Endothelial cell of umbilical vein (primary cell): ENCODE measurements around the gene ZNF384. TPM values are rescaled to one million over a fixed set of nuclear protein-coding genes. Genes with fewer than 3 reads are reported as not detected.

Experiments
- BruUV-seq: library from RNA; stranded (reverse); fragments of 400-500 nt; replicated peaks from 2 replicates; lab custom pipeline; 2021; lab: Mats Ljungman, UMichigan
- CTCF ChIA-PET: fragments of 300-600, 350-600 bp; sonication (Branson Sonifier 250); formaldehyde crosslinking; loops from one replicate; lab custom pipeline; 2021; ENCODE audit warnings: antibody characterized with exemption, inconsistent platforms; lab: Charles Lee
- POLR2A ChIA-PET: fragments of 300-600, 350-600 bp; sonication (Branson Sonifier 250); formaldehyde crosslinking; loops from one replicate; lab custom pipeline; 2021; ENCODE audit warnings: antibody characterized with exemption, inconsistent platforms; lab: Charles Lee
- DNase-seq: peaks from one replicate; pipeline ENCODE4 v3.0.0-alpha.2; 2011; ENCODE audit warnings: low read depth, low spot score
- FAIRE-seq: peaks from 2 replicates; lab custom pipeline; 2011; peaks lifted over from hg19 to GRCh38; lab: Jason Lieb, UNC
- H2AFZ ChIP-seq: 2 replicates; pipeline ENCODE4 v1.6.0; 2012; ENCODE audit warnings: low read depth, low read length, control low read depth, inconsistent platforms
- H3K27ac ChIP-seq: 2 replicates; pipeline ENCODE4 v1.5.1; 2011; ENCODE audit warnings: low read depth, mild to moderate bottlenecking, control low read depth, low read length, moderate library complexity; ENCODE audit not compliant: insufficient read depth
- H3K27me3 ChIP-seq, 2 experiments: 2 replicates each; pipeline versions ENCODE4 v1.6.0 to v1.6.1; 2011; ENCODE audit warnings: low read length in 2 of 2, mixed read lengths in 1 of 2; ENCODE audit not compliant: control insufficient read depth in 2 of 2, insufficient read depth in 2 of 2
- H3K36me3 ChIP-seq, 2 experiments: 2 replicates in 1 of 2; 3 replicates in 1 of 2; pipeline ENCODE4 v1.5.1; 2011; ENCODE audit warnings: low read length in 2 of 2, mild to moderate bottlenecking in 1 of 2, moderate library complexity in 1 of 2; ENCODE audit not compliant: control insufficient read depth in 2 of 2, insufficient read depth in 2 of 2; ENCODE audit errors: extremely low read depth in 1 of 2
- H3K4me1 ChIP-seq: 3 replicates; pipeline ENCODE4 v1.5.1; 2011; ENCODE audit warnings: mild to moderate bottlenecking, low read length; ENCODE audit not compliant: control insufficient read depth, insufficient read depth; ENCODE audit errors: extremely low read depth
- H3K4me2 ChIP-seq: 2 replicates; pipeline ENCODE4 v1.6.1; 2011; ENCODE audit warnings: low read length, control low read depth, mixed read lengths; ENCODE audit not compliant: insufficient read depth
- H3K4me3 ChIP-seq, 3 experiments: fragments of 200-600 bp in 1 of 3; sonication (generic), shearing (Covaris generic) in 1 of 3; replicated peaks in 1 of 3; 2 replicates each; pipeline ENCODE4 v1.5.1; 2011 to 2016; ENCODE audit warnings: control low read depth in 3 of 3, low read length in 3 of 3, mild to moderate bottlenecking in 2 of 3, inconsistent platforms in 1 of 3, low read depth in 1 of 3, moderate library complexity in 1 of 3; ENCODE audit not compliant: insufficient read depth in 1 of 3
- H3K79me2 ChIP-seq: 2 replicates; pipeline ENCODE4 v1.6.0; 2012; ENCODE audit warnings: low read length, inconsistent platforms; ENCODE audit not compliant: control insufficient read depth, insufficient read depth
- H3K9ac ChIP-seq: replicated peaks from 2 replicates; pipeline ENCODE3; 2011; ENCODE audit warnings: low read length, control low read depth; ENCODE audit not compliant: insufficient read depth; ENCODE audit errors: extremely low read depth
- H3K9me1 ChIP-seq: replicated peaks from 3 replicates; pipeline ENCODE4 v1.6.0; 2011; ENCODE audit warnings: mild to moderate bottlenecking, low read length; ENCODE audit not compliant: control insufficient read depth, insufficient read depth; ENCODE audit errors: extremely low read depth
- H3K9me3 ChIP-seq: replicated peaks from 2 replicates; pipeline ENCODE4 v1.5.1; 2012; ENCODE audit warnings: low read length, inconsistent platforms; ENCODE audit not compliant: control insufficient read depth, insufficient read depth
- H4K20me1 ChIP-seq: replicated peaks from 2 replicates; pipeline ENCODE3; 2011; ENCODE audit warnings: mild to moderate bottlenecking, low read length; ENCODE audit not compliant: control insufficient read depth, insufficient read depth; ENCODE audit errors: extremely low read depth
- EZH2 ChIP-seq: IDR thresholded peaks from 2 replicates; pipeline ENCODE4 v1.6.1; 2012; ENCODE audit warnings: borderline replicate concordance, low read depth, mild to moderate bottlenecking, moderate library complexity, low read length, inconsistent platforms; ENCODE audit not compliant: severe bottlenecking
- FOS ChIP-seq: IDR thresholded peaks from 2 replicates; pipeline ENCODE4 v1.6.1; 2011; ENCODE audit warnings: mild to moderate bottlenecking, low read length, moderate library complexity, borderline replicate concordance; ENCODE audit not compliant: insufficient read depth
- GATA2 ChIP-seq: IDR thresholded peaks from 2 replicates; pipeline ENCODE4 v1.7.0; 2011; ENCODE audit warnings: low read depth, mild to moderate bottlenecking, moderate library complexity, mixed read lengths, low read length; ENCODE audit not compliant: insufficient read length, insufficient read depth
- JUN ChIP-seq: IDR thresholded peaks from 2 replicates; pipeline ENCODE4 v1.6.1; 2011; ENCODE audit warnings: borderline replicate concordance, low read depth; ENCODE audit not compliant: insufficient read length, insufficient read depth
- MYC ChIP-seq: IDR thresholded peaks from one replicate; pipeline ENCODE4 v1.6.1; 2011; ENCODE audit warnings: mild to moderate bottlenecking, low read depth, low read length
- POLR2A ChIP-seq: IDR thresholded peaks from 2 replicates; pipeline ENCODE4 v1.6.1; 2012; ENCODE audit warnings: low read depth, mild to moderate bottlenecking, control low read depth, low read length
- POLR2AphosphoS5 ChIP-seq: IDR thresholded peaks from 2 replicates; pipeline ENCODE4 v1.6.1; 2012; ENCODE audit warnings: low read depth, mild to moderate bottlenecking, control low read depth, low read length, moderate library complexity; ENCODE audit not compliant: insufficient read depth
- dilution Hi-C: fragments of 300-500 bp; cut with MboI; formaldehyde crosslinking; loops from one replicate; pipeline ENCODE4 v1.15.0; 2019; ENCODE audit warnings: low sequenced_read_pairs; ENCODE audit not compliant: extremely low pct_ligation_motif_present
- intact Hi-C: fragments of 100-400 bp; cut with micrococcal nuclease; formaldehyde crosslinking; loops from one replicate; pipeline ENCODE4 v1.10.0; 2022
- polyA plus RNA-seq, 4 experiments: library from polyadenylated mRNA; depleted of rRNA in 3 of 4; stranded (reverse) in 3 of 4; unstranded in 1 of 4; fragments of >200 nt; gene quantifications; 2 replicates each; pipeline versions ENCODE4 v1.2.1 to v1.2.3, GENCODE V29; 2011 to 2012; ENCODE audit warnings: missing spikeins in 1 of 4
- total RNA-seq: library from RNA; stranded (reverse); gene quantifications from 2 replicates; pipeline ENCODE4 v1.2.3, GENCODE V29; 2021
- TF ChIP-seq, protein P1 (sequence below), 2 donors: IDR thresholded peaks; 1 replicate in 1 of 2; 2 replicates in 1 of 2; pipeline ENCODE4 v1.5.1; 2011; ENCODE audit warnings: low read length in 2 of 2, mild to moderate bottlenecking in 2 of 2, moderate library complexity in 2 of 2, control low read depth in 1 of 2, inconsistent platforms in 1 of 2, low read depth in 1 of 2; ENCODE audit not compliant: insufficient read depth in 1 of 2; ENCODE audit errors: extremely low read depth in 1 of 2
- TF ChIP-seq, protein P2 (sequence below): IDR thresholded peaks from 2 replicates; pipeline ENCODE4 v1.6.1; 2011; ENCODE audit not compliant: insufficient read depth, insufficient read length

The ZNF384 gene
- total and polyA plus RNA-seq, 2 donors (not counting 3 experiments of a cell fraction or from before 2014, with no cell fraction given) = 52.8 to 58.3 TPM

DNA sequence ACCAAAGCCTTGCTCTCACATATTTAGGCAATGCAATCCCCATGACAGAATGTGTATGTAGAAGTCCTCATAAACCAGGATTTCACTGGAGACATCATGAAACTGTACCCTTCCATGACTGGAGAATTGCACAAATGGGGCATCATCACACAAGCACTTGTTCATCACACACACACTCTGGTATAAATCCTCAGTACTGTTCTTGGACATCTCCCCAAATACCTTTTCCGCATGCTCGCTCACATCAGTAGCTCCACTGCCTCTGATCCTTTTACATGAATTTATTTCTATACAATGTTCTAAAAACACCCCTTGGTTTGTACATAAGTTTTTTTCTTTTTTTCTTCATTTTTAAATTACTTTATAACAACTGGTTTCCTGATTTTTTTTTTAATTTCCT is 23.0 kb downstream of the ZNF384 start:
- H3K9me3 ChIP-seq = no peaks in the 10 kb centered on the region
- no peaks in the 10 kb centered on the region for H3K9me1 ChIP-seq
- DNase-seq (no peak), FAIRE-seq (no peak)
- CTCF ChIA-PET = interaction anchor here (2.9 kb wide), 1 partner anchor 18 kb away, joined by 13 read pairs; no protein-coding TSS in a partner anchor
- H3K36me3 ChIP-seq = peaks cover 15 to 33% of the 10 kb centered on the region in 2 experiments
- BruUV-seq = no TSS peak
- intact Hi-C loops = no loop called here
- H3K9ac ChIP-seq = no peak overlapping the region
- H3K4me1 ChIP-seq = peaks cover 10% of the 10 kb centered on the region
- no peak for TF ChIP-seq POLR2A
- no peak for TF ChIP-seq GATA2
- no peaks in the 10 kb centered on the region for H4K20me1 ChIP-seq
- no peak overlapping the region for H3K4me3 ChIP-seq
- H3K4me2 ChIP-seq = no peak overlapping the region
- H3K27me3 ChIP-seq = no peaks in the 10 kb centered on the region
- H3K27ac ChIP-seq = no peak overlapping the region
- H3K79me2 ChIP-seq = peaks cover 7% of the 10 kb centered on the region
- dilution Hi-C loops = no loop called here
- no peak overlapping the region for H2AFZ ChIP-seq
- POLR2A ChIA-PET = no interaction called here

DNA sequence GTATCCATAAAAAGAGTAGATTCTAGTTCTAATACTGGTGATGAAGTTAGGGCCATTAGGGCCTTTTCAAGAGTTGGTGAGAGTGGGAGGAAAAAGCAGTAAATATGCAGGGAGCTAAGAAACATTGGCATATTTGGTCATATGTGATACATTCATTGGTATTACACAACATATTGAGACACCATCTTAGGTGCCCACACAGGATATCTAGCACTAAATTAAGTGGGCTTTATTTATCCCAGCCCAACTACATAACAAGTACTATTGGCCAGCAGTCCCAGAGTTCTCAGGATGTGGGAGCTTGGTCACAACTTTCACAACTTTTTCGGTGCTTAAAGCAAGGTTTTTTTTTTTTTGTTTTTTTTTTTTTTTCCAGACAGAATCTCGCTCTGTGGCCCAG is 24.3 kb downstream of the ZNF384 start:
- no peak overlapping the region for H2AFZ ChIP-seq
- H3K9me1 ChIP-seq = no peaks in the 10 kb centered on the region
- ChIA-PET CTCF (interaction anchor here (0.8 to 2.9 kb wide), 3 partner anchors 19 to 45 kb away, joined by 3 to 13 read pairs (median 4); no protein-coding TSS in a partner anchor), POLR2A (interaction anchor here (0.8 kb wide), 1 partner anchor 96 kb away, joined by 4 read pairs; no protein-coding TSS in a partner anchor)
- DNase-seq (no peak), FAIRE-seq (no peak)
- no peak overlapping the region for H3K9ac ChIP-seq
- no peaks in the 10 kb centered on the region for H4K20me1 ChIP-seq
- no TSS peak for BruUV-seq
- H3K4me1 ChIP-seq = peaks cover 10% of the 10 kb centered on the region
- peaks cover 7% of the 10 kb centered on the region for H3K79me2 ChIP-seq
- H3K4me3 ChIP-seq = no peak overlapping the region
- no peaks in the 10 kb centered on the region for H3K9me3 ChIP-seq
- no peak overlapping the region for H3K27ac ChIP-seq
- intact Hi-C loops = no loop called here
- no peaks in the 10 kb centered on the region for H3K27me3 ChIP-seq
- H3K4me2 ChIP-seq = no peak overlapping the region
- dilution Hi-C loops = no loop called here
- TF ChIP-seq FOS (no peak), GATA2 (no peak), JUN (no peak), MYC (no peak), POLR2A (no peak), EZH2 (no peak), POLR2AphosphoS5 (no peak)
- TF ChIP-seq, protein P1, sequence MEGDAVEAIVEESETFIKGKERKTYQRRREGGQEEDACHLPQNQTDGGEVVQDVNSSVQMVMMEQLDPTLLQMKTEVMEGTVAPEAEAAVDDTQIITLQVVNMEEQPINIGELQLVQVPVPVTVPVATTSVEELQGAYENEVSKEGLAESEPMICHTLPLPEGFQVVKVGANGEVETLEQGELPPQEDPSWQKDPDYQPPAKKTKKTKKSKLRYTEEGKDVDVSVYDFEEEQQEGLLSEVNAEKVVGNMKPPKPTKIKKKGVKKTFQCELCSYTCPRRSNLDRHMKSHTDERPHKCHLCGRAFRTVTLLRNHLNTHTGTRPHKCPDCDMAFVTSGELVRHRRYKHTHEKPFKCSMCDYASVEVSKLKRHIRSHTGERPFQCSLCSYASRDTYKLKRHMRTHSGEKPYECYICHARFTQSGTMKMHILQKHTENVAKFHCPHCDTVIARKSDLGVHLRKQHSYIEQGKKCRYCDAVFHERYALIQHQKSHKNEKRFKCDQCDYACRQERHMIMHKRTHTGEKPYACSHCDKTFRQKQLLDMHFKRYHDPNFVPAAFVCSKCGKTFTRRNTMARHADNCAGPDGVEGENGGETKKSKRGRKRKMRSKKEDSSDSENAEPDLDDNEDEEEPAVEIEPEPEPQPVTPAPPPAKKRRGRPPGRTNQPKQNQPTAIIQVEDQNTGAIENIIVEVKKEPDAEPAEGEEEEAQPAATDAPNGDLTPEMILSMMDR (IDR thresholded peaks at IDR 0.05; ENCODE audit: extremely low read depth in 1 of 2, insufficient read depth in 1 of 2, low read depth in 1 of 2, low read length in 2 of 2) = no peak
- TF ChIP-seq, protein P2, sequence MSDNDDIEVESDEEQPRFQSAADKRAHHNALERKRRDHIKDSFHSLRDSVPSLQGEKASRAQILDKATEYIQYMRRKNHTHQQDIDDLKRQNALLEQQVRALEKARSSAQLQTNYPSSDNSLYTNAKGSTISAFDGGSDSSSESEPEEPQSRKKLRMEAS = no peak
- H3K36me3 ChIP-seq = peaks cover 10 to 23% of the 10 kb centered on the region in 2 experiments
